HG02623 (cell line): ENCODE results near the gene EVI2A.
"Not testable (repeated sequence)": the region's sequence is repeated elsewhere in the genome, so short reads cannot be mapped to it uniquely, and the experiment has no call there.

Experiments
- ATAC-seq: cut with Tn5 transposase; IDR thresholded peaks from one replicate; pipeline ENCODE4 v1.9.1; 2021; ENCODE audit warnings: moderate library complexity; ENCODE audit not compliant: unreplicated experiment

EVI2A gene

GRCh38 chr17:31321481-31321880, at the start of gene EVI2A:
Gene EVI2A (minus strand): TSS chr17:31321622. CDS start chr17:31319013, 2,609 bp downstream.
- no peak for ATAC-seq

- no peak for ATAC-seq
Observed at GRCh38 chr17:31369266-31369665, 47.8 kb upstream of the EVI2A start.

- ATAC-seq: no peak
Observed at GRCh38 chr17:31366088-31366487, 44.7 kb upstream of the EVI2A start.

GRCh38 chr17:31364012-31364411, 42.6 kb upstream of the EVI2A start:
- ATAC-seq: no peak

GRCh38 chr17:31357839-31358394, 36.5 kb upstream of the EVI2A start:
- ATAC-seq: no peak

GRCh38 chr17:31357091-31357490, 35.7 kb upstream of the EVI2A start:
- ATAC-seq: no peak

GRCh38 chr17:31355935-31356334, 34.5 kb upstream of the EVI2A start:
- ATAC-seq: no peak

- ATAC-seq: no peak
Observed at GRCh38 chr17:31349454-31349853, 28.0 kb upstream of the EVI2A start.

GRCh38 chr17:31345191-31345747, 23.8 kb upstream of the EVI2A start:
- ATAC-seq: not testable (repeated sequence)

GRCh38 chr17:31339906-31340661, 18.7 kb upstream of the EVI2A start:
- ATAC-seq: no peak

GRCh38 chr17:31329221-31329620, 7.8 kb upstream of the EVI2A start:
- ATAC-seq: no peak

- ATAC-seq: no peak
Observed at GRCh38 chr17:31328160-31328535, 6.7 kb upstream of the EVI2A start.

GRCh38 chr17:31327534-31328159, 6.2 kb upstream of the EVI2A start:
- no peak for ATAC-seq

GRCh38 chr17:31323551-31323950, 2.1 kb upstream of the EVI2A start:
- ATAC-seq: no peak

- no peak for ATAC-seq
Observed at GRCh38 chr17:31321966-31322365, 544 bp upstream of the EVI2A start.

- no peak for ATAC-seq
Observed at GRCh38 chr17:31320791-31321190, 631 bp downstream of the EVI2A start.

- no peak for ATAC-seq
Observed at GRCh38 chr17:31320241-31320640, 1.2 kb downstream of the EVI2A start.

GRCh38 chr17:31318851-31319661, 2.4 kb downstream of the EVI2A start:
- ATAC-seq: no peak

GRCh38 chr17:31318298-31318801, 3.1 kb downstream of the EVI2A start:
- no peak for ATAC-seq

GRCh38 chr17:31314782-31315100, 6.7 kb downstream of the EVI2A start:
- ATAC-seq: no peak
